NOMO-1 treated with dmso at 0.1 percent for 144 hours (cell line): ENCODE measurements around the gene PTRH2.
A peak's percentile ranks its signal among the peaks of the same experiment; 100 is the strongest.
"Not testable (repeated sequence)": the region's sequence is repeated elsewhere in the genome, so short reads cannot be mapped to it uniquely, and the experiment has no call there.

Experiments
- DNase-seq: peaks from one replicate; lab custom pipeline; 2025; ENCODE audit not compliant: unreplicated experiment; lab: John Stamatoyannopoulos, UW

Gene PTRH2

GRCh38 chr17:59707149-59707970, at the start of gene PTRH2, which contains the start of gene VMP1:
PTRH2 (minus strand) TSS chr17:59707430; CDS start chr17:59697978, 9,452 bp downstream.
VMP1 (plus strand) TSS chr17:59707654; CDS start chr17:59731447, 23,793 bp downstream.
- DNase-seq: peak; percentile 99

- no peak for DNase-seq
Measured at GRCh38 chr17:59756236-59756818, 49.1 kb upstream of the PTRH2 start.

GRCh38 chr17:59755069-59755468, 47.8 kb upstream of the PTRH2 start:
- not testable (repeated sequence) for DNase-seq

- no peak for DNase-seq
Measured at GRCh38 chr17:59754552-59754951, 47.3 kb upstream of the PTRH2 start.

- DNase-seq: peak; percentile 60
Measured at GRCh38 chr17:59753522-59754467, 46.6 kb upstream of the PTRH2 start.

- no peak for DNase-seq
Measured at GRCh38 chr17:59752922-59753321, 45.7 kb upstream of the PTRH2 start.

- DNase-seq: no peak
Measured at GRCh38 chr17:59752446-59752845, 45.2 kb upstream of the PTRH2 start.

GRCh38 chr17:59751955-59752413, 44.8 kb upstream of the PTRH2 start:
- DNase-seq: no peak

GRCh38 chr17:59748591-59748990, 41.4 kb upstream of the PTRH2 start:
- no peak for DNase-seq

- no peak for DNase-seq
Measured at GRCh38 chr17:59746849-59747445, 39.7 kb upstream of the PTRH2 start.

- DNase-seq: no peak
Measured at GRCh38 chr17:59745040-59745439, 37.8 kb upstream of the PTRH2 start.

- DNase-seq: no peak
Measured at GRCh38 chr17:59743842-59744241, 36.6 kb upstream of the PTRH2 start.

GRCh38 chr17:59737324-59737723, 30.1 kb upstream of the PTRH2 start:
- DNase-seq: no peak

- DNase-seq: no peak
Measured at GRCh38 chr17:59734226-59734625, 27.0 kb upstream of the PTRH2 start.

GRCh38 chr17:59733697-59734096, 26.5 kb upstream of the PTRH2 start:
- DNase-seq: no peak

- no peak for DNase-seq
Measured at GRCh38 chr17:59730268-59730834, 23.1 kb upstream of the PTRH2 start.

- DNase-seq: no peak
Measured at GRCh38 chr17:59727817-59728533, 20.7 kb upstream of the PTRH2 start.

- DNase-seq: peak; percentile 54
Measured at GRCh38 chr17:59725691-59726090, 18.5 kb upstream of the PTRH2 start.

GRCh38 chr17:59723607-59724006, 16.4 kb upstream of the PTRH2 start:
- DNase-seq: no peak

- no peak for DNase-seq
Measured at GRCh38 chr17:59723041-59723440, 15.8 kb upstream of the PTRH2 start.
